Measurements from ENCODE around the gene TMEM98.
A peak's percentile ranks its signal among the peaks of the same experiment; 100 is the strongest.
"Not testable (repeated sequence)": the region's sequence is repeated elsewhere in the genome, so short reads cannot be mapped to it uniquely, and the experiment has no call there.

Gene TMEM98

DNA sequence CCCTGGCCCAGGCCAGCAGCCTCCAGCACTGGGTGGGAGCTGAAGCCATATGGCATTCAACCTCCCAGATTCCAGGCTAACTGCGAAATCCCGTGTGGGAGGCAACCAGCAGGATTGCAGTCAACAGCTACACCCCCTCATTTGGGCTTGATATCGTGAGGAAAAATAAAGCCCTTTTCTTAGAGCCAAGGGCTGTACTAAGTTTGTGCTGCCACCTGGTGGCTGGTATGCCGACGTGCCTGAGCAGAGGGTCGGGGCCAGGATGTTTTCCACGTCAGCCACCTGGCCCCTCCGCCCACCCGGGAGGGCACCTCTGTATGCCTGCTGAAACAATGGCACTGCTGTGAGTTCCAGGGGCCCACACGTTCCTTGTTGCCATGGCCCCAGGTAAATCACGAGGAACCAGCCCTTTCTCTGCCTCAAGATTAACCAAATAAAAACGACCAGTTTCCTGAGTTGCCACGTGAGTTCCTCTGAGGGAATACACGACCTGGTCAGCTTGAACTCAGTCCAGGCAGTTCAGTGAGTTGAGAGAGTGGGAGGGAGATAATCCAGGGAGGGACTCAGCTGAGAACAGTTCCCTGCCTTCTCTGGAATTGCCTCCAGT lies 9.0 kb downstream of the TMEM98 start:
- Mint-ChIP-seq H3K9me3 (no peaks in the 10 kb centered on the region), H3K27ac (peak overlapping the region in 1 of 2 donors; percentile 46), H3K27me3 (peaks cover 34 to 57% of the 10 kb centered on the region in 2 donors), H3K36me3 (ENCODE audit: insufficient read depth) (no peaks in the 10 kb centered on the region), H3K4me1 (ENCODE audit: low read depth in 2 of 2) (peaks cover 0 to 3% of the 10 kb centered on the region in 2 donors), H3K4me3 (peak overlapping the region in 1 of 2 donors; percentile 23)
- ATAC-seq (replicated peaks), result peak; percentile 62
- peak; percentile 48 to 55 (median 53) for DNase-seq

DNA sequence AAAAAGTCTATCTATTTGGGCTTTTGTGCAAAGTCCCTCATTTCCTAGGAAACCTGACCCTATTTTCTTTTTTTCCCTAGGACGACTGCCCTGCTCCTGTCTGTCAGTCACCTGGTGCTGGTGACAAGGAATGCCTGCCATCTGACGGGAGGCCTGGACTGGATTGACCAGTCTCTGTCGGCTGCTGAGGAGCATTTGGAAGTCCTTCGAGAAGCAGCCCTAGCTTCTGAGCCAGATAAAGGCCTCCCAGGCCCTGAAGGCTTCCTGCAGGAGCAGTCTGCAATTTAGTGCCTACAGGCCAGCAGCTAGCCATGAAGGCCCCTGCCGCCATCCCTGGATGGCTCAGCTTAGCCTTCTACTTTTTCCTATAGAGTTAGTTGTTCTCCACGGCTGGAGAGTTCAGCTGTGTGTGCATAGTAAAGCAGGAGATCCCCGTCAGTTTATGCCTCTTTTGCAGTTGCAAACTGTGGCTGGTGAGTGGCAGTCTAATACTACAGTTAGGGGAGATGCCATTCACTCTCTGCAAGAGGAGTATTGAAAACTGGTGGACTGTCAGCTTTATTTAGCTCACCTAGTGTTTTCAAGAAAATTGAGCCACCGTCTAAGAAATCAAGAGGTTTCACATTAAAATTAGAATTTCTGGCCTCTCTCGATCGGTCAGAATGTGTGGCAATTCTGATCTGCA lies 12.9 kb downstream of the TMEM98 start:
- H3K4me1 Mint-ChIP-seq (ENCODE audit: low read depth in 2 of 2), result peaks cover 0 to 3% of the 10 kb centered on the region in 2 donors
- H3K27me3 Mint-ChIP-seq, result peaks cover 24 to 40% of the 10 kb centered on the region in 2 donors
- H3K36me3 Mint-ChIP-seq (ENCODE audit: insufficient read depth), result no peaks in the 10 kb centered on the region
- DNase-seq, result no peak
- no peak overlapping the region for H3K27ac Mint-ChIP-seq
- no peak for ATAC-seq (replicated peaks)
- no peak overlapping the region for H3K4me3 Mint-ChIP-seq
- no peaks in the 10 kb centered on the region for H3K9me3 Mint-ChIP-seq

DNA sequence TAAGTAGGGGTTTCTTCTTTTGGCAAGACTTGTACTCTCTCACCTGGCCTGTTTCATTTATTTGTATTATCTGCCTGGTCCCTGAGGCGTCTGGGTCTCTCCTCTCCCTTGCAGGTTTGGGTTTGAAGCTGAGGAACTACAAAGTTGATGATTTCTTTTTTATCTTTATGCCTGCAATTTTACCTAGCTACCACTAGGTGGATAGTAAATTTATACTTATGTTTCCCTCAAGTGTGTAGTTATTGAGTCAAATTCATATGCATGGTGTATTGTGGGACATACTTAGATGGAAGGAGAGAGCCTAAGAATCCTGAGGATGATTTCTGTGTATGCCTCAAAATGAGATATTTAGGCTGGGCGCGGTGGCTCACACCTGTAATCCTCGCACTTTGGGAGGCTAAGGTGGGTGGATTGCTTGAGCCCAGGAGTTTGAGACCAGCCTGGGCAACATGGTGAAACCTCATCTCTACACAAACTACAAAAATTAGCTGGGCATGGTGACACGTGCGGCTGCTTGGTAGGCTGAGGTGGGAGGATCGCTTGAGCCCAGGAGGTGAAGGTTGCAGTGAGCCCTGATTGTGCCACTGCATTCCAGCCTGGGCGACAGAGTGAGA lies 13.6 kb downstream of the TMEM98 start:
- Mint-ChIP-seq H3K4me3 (no peak overlapping the region), H3K9me3 (no peaks in the 10 kb centered on the region), H3K27ac (no peak overlapping the region), H3K4me1 (ENCODE audit: low read depth in 2 of 2) (peaks cover 0 to 3% of the 10 kb centered on the region in 2 donors), H3K27me3 (peaks cover 20 to 33% of the 10 kb centered on the region in 2 donors), H3K36me3 (ENCODE audit: insufficient read depth) (no peaks in the 10 kb centered on the region)
- no peak for ATAC-seq (replicated peaks)
- no peak for DNase-seq

DNA sequence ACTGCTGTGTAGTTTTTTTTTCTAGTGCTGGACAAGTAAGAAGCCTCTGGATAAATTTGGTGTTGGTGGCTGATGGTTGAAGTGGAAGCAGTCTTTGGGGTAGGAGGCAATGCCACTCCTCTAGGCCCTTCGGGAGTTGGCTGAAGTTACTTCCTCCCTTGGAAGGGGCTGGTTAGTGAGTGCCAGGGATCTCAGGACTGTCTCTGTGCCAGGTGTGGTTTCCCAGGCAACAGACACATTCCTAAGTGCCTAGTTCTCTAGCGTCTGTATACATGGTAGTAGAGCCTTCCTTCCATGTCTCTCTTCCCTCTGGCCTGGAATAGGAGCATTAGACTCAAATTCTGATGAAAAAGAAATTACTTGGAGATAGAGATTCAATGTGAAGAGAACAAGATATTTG lies 15.3 kb downstream of the TMEM98 start:
- H3K36me3 Mint-ChIP-seq (ENCODE audit: insufficient read depth), result no peaks in the 10 kb centered on the region
- peaks cover 8 to 20% of the 10 kb centered on the region in 2 donors for H3K27me3 Mint-ChIP-seq
- H3K4me3 Mint-ChIP-seq, result no peak overlapping the region
- no peak overlapping the region for H3K27ac Mint-ChIP-seq
- no peak for ATAC-seq (replicated peaks)
- DNase-seq, result no peak
- no peaks in the 10 kb centered on the region for H3K4me1 Mint-ChIP-seq (ENCODE audit: low read depth in 2 of 2)
- H3K9me3 Mint-ChIP-seq, result no peaks in the 10 kb centered on the region

DNA sequence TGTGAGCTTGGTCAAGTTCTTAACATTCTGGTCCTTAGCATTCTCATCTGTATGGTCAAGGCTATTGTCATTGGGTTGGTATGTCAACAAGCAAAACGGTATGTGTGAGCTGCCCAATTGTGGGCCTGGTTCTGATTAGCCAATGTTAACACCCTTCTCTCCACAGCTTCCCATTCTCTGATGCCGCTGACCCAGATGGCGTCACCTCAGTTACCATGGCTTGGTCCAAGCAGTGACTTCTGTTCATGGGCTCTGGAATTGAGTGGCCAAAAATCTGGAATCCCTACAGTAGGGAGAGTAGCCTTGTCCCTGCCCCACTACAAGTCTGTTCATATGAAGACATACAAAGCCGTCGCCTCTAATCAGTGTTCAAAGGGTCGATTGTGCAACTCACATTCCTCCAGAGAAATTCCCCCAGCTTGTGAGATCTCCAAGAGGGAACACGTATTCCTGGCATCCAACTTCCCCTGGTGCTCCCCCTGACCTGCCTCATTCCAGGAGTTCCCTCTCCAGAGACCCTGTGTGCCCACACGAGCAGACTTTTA lies 15.8 kb downstream of the TMEM98 start:
- Mint-ChIP-seq H3K36me3 (ENCODE audit: insufficient read depth) (no peaks in the 10 kb centered on the region), H3K4me1 (ENCODE audit: low read depth in 2 of 2) (no peaks in the 10 kb centered on the region), H3K9me3 (no peaks in the 10 kb centered on the region), H3K27me3 (peaks cover 5 to 16% of the 10 kb centered on the region in 2 donors), H3K27ac (no peak overlapping the region), H3K4me3 (no peak overlapping the region)
- no peak for DNase-seq
- no peak for ATAC-seq (replicated peaks)

DNA sequence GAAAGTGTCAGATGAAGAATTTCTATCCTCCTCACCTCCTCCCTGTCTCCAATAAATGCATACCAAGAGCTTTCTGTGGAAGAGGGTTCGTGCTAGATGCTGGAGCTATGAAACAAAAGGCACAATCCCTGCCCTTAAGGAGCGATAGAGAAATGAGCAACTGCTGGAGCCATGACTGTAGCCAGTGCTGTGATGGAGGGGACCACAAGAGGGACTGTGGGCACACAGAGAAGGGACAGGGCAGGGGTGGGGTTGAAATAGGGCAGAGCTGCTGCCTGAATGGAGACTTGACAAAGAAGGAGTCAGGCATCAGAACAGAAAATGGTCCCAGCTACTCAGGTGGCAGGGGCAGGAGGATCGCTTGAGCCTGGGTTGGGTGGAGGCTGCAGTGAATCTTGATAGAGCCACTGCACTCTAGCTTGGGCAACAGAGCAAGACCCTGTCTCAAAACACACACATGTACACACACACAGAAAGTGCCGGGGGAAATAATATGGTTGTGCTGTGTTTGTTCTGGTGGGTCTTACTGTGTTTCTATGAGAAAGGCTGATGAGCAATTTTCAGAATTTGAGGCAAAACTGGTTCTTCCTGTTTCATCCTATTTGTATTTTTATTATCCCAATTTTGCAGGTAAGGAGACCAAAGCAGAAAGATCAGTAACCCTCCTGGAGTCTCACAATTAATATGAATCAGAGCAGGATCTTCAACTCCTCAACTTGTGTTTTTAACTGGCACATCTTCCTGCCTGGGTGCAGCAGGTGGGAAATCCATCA lies 16.5 kb downstream of the TMEM98 start:
- Mint-ChIP-seq H3K4me1 (ENCODE audit: low read depth in 2 of 2) (no peaks in the 10 kb centered on the region), H3K9me3 (no peaks in the 10 kb centered on the region), H3K4me3 (no peak overlapping the region), H3K36me3 (ENCODE audit: insufficient read depth) (no peaks in the 10 kb centered on the region), H3K27me3 (peaks cover 0 to 23% of the 10 kb centered on the region in 2 donors), H3K27ac (no peak overlapping the region)
- no peak for ATAC-seq (replicated peaks)
- DNase-seq, result no peak

DNA sequence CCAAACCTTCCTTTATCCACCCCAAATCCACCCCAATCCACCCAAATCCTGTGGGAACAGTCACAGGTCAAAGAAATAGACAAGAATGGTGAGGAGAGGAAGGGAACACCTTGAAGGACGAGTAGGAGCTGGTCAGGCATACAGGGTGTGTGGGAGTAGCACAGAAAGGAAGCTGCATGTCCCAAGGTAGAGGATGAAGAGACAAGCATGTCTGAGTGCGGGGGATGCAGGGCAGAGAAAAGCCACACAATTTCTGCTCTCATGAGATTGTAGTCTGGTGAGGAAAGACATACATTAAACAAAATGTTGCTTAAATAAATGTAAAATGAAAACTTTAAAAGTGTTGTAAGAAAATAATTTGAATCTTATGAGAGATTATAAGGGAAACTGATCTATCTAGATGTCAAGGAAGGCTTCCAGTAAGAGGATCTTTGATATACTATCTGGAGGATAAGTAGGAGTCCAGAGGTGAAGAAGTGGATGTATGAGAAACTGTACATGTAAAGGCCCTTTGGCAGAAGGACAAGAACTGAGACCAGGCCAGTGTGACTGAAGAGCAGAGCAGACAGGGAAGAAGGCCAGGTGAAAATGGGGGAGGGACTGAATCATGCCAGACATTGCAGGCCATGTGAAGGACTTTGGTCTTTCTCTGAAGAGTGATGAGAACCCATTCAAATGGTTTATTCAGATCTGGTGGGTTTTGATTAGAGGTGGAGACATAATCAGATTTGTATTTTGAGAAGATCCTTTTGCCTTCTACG lies 18.6 kb downstream of the TMEM98 start:
- no peaks in the 10 kb centered on the region for H3K4me1 Mint-ChIP-seq (ENCODE audit: low read depth in 2 of 2)
- DNase-seq (no peak), ATAC-seq (replicated peaks) (no peak)
- no peak overlapping the region for H3K4me3 Mint-ChIP-seq
- H3K36me3 Mint-ChIP-seq (ENCODE audit: insufficient read depth), result no peaks in the 10 kb centered on the region
- H3K27me3 Mint-ChIP-seq, result peaks cover under 1 to 25% of the 10 kb centered on the region in 2 donors
- no peaks in the 10 kb centered on the region for H3K9me3 Mint-ChIP-seq
- no peak overlapping the region for H3K27ac Mint-ChIP-seq

DNA sequence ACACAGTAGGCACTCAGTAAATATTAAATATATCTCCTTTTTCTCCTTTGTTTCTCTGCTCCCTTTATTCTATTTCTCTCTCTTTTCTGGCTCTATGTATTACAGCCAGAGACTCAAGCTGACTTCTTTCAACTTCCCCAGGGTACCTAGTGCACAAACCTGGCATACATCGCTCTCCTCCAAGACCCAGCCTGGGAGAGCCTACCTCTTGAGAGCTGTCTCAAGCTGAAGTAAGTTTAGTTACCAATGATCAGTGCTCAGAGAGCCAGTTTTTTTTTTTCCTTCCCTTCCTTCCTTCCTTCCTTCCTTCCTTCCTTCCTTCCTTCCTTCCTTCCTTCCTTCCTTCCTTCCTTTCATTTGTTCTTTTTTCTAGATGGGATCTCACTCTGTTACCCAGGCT lies 19.8 kb downstream of the TMEM98 start:
- Mint-ChIP-seq H3K4me1 (ENCODE audit: low read depth in 2 of 2) (no peaks in the 10 kb centered on the region), H3K36me3 (ENCODE audit: insufficient read depth) (no peaks in the 10 kb centered on the region), H3K27ac (no peak overlapping the region), H3K27me3 (peaks cover 10 to 37% of the 10 kb centered on the region in 2 donors), H3K4me3 (no peak overlapping the region), H3K9me3 (no peaks in the 10 kb centered on the region)
- DNase-seq, result no peak
- no peak for ATAC-seq (replicated peaks)

DNA sequence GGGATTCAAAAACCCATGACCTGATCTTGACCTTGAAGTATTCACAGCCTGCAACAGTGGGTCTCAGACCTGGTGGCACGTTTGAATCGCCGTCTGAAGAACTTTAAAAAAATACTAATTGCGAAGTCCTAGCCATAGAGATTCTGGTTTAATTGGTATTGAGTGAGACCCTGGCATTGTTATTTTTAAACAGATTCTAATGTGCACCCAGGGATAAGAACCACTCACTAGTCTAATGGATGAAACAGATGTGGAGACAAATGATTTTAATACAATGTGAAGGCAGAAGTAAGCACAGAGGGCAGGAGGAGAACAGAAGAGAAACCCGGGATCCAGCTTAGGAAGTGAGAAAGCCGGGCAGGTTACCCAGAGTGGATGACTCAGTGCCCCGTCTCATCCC lies 21.2 kb downstream of the TMEM98 start:
- no peaks in the 10 kb centered on the region for H3K36me3 Mint-ChIP-seq (ENCODE audit: insufficient read depth)
- ATAC-seq (replicated peaks) (no peak), DNase-seq (no peak)
- H3K27me3 Mint-ChIP-seq, result peaks cover 10 to 38% of the 10 kb centered on the region in 2 donors
- no peak overlapping the region for H3K4me3 Mint-ChIP-seq
- H3K9me3 Mint-ChIP-seq, result no peaks in the 10 kb centered on the region
- H3K27ac Mint-ChIP-seq, result no peak overlapping the region
- H3K4me1 Mint-ChIP-seq (ENCODE audit: low read depth in 2 of 2), result no peaks in the 10 kb centered on the region

DNA sequence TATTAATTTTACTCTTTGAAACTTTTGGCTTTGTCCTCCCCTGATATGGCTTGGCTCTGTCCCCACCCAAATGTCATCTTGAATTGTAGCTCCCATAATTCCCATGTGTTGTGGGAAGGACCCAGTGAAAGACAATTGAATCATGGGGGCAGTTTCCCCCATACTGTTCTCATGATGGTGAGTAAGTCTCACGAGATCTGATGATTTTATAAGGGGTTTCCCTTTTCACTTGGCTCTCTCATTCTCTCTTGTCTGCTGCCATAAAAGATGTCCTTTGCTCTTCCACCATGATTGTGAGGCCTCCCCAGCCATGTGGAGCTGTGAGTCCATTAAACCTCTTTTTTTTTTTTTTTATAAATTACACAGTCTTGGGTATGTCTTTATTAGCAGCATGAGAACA lies 24.5 kb downstream of the TMEM98 start:
- peaks cover 20 to 40% of the 10 kb centered on the region in 2 donors for H3K27me3 Mint-ChIP-seq
- not testable (repeated sequence) for H3K36me3 Mint-ChIP-seq (ENCODE audit: insufficient read depth); H3K4me3 Mint-ChIP-seq; DNase-seq; H3K4me1 Mint-ChIP-seq (ENCODE audit: low read depth in 2 of 2); H3K9me3 Mint-ChIP-seq; H3K27ac Mint-ChIP-seq; ATAC-seq (replicated peaks)

DNA sequence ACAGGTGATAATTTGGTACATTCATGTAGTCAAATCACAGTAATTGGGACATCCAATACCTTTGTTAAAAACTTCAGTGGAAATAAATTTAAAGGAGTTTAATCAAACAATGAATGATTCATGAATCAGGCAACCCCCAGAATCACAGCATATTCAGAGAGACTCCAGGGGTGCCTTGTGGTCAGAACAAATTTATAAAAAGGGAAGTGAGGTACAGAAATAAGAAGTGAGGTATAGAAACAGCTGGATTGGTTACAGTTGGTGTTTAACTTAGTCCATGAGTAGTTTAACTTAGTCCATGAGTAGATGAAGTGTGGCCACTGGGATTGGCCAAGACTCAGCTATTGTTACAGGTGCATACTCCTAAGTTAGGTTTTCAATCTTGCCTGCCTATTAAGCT lies 25.1 kb downstream of the TMEM98 start:
- Mint-ChIP-seq H3K27ac (no peak overlapping the region), H3K4me3 (no peak overlapping the region), H3K9me3 (no peaks in the 10 kb centered on the region), H3K4me1 (ENCODE audit: low read depth in 2 of 2) (no peaks in the 10 kb centered on the region), H3K36me3 (ENCODE audit: insufficient read depth) (no peaks in the 10 kb centered on the region), H3K27me3 (peaks cover 20 to 40% of the 10 kb centered on the region in 2 donors)
- DNase-seq (no peak), ATAC-seq (replicated peaks) (no peak)

DNA sequence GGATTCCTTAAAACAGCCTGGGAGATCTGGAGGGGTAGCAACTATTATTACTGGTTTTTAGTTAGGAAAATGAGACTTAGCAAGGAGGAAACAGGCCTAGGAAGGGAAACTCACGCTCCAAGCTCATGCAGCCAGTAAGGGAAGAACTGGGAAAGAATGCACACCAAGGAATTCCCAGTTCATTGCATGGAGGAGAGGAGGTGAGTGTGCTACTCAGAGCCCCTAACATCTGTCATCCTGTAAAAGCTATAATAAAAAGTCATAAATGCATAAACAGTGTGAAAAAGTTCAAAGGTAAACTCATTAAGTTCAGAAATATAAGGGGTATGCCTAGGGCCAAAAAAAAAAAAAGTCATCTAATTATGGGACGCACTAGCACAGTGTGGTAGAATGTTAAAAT lies 25.9 kb downstream of the TMEM98 start:
- Mint-ChIP-seq H3K36me3 (ENCODE audit: insufficient read depth) (no peaks in the 10 kb centered on the region), H3K4me1 (ENCODE audit: low read depth in 2 of 2) (no peaks in the 10 kb centered on the region), H3K4me3 (no peak overlapping the region), H3K9me3 (no peaks in the 10 kb centered on the region), H3K27me3 (peaks cover 20 to 38% of the 10 kb centered on the region in 2 donors), H3K27ac (no peak overlapping the region)
- ATAC-seq (replicated peaks), result no peak
- DNase-seq, result no peak

DNA sequence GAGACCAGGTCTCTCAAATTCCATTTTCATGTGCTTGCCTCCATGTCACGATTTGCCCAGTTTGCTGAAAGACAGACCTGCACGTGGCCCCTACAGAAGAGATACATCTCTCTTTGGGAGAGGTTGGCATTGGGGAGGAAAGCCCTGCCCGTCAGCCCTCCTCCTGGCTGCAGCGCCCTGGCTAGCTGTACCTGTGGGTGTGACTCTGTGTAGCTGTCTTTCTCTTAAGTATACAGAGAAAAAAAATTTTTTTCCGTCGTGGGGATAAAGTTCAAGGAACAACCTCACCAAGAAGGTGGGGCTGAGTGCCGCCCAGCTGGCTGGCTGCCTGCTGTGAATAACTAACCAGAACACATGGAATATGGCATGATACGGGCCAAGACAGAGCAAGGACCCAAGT lies 26.5 kb downstream of the TMEM98 start:
- H3K4me1 Mint-ChIP-seq (ENCODE audit: low read depth in 2 of 2), result no peaks in the 10 kb centered on the region
- no peaks in the 10 kb centered on the region for H3K36me3 Mint-ChIP-seq (ENCODE audit: insufficient read depth)
- no peak overlapping the region for H3K27ac Mint-ChIP-seq
- no peak for ATAC-seq (replicated peaks)
- H3K4me3 Mint-ChIP-seq, result no peak overlapping the region
- peaks cover 20 to 33% of the 10 kb centered on the region in 2 donors for H3K27me3 Mint-ChIP-seq
- DNase-seq, result no peak
- H3K9me3 Mint-ChIP-seq, result no peaks in the 10 kb centered on the region

Data from effector memory CD8-positive, alpha-beta T cell (primary cell).